Psoas muscle (tissue), 8 donors: ENCODE data around the gene LRPAP1. TPM values are rescaled to one million over a fixed set of nuclear protein-coding genes. Genes with fewer than 3 reads are reported as not detected.

Experiments used
- ATAC-seq, 4 donors: fragments of 200-7000 bp; cut with Tn5 transposase; one replicate each; pipeline ENCODE4 v1.9.1; 2020; ENCODE audit warnings: moderate library complexity in 3 of 4, mild to moderate bottlenecking in 2 of 4
- DNase-seq, 2 donors: peaks; one replicate each; pipeline ENCODE4 v3.0.0-alpha.2; 2020
- H3K27ac ChIP-seq: fragments of 200-600 bp; one replicate; pipeline ENCODE4 v1.8.0; 2022
- H3K27me3 ChIP-seq, 3 donors: fragments of 200-600 bp in 1 of 3; one replicate each; pipeline versions ENCODE4 v1.6.1 to v1.8.0; 2013 to 2022; ENCODE audit warnings: low read length in 2 of 3, mild to moderate bottlenecking in 2 of 3, moderate library complexity in 1 of 3; ENCODE audit not compliant: insufficient read depth in 3 of 3
- H3K36me3 ChIP-seq, 2 donors: fragments of 200-600 bp in 1 of 2; one replicate each; pipeline versions ENCODE4 v1.6.1 to v1.8.0; 2013 to 2022; ENCODE audit warnings: low read depth in 1 of 2, mild to moderate bottlenecking in 1 of 2, moderate library complexity in 1 of 2; ENCODE audit not compliant: insufficient read depth in 1 of 2
- H3K4me1 ChIP-seq: fragments of 200-600 bp; one replicate; pipeline ENCODE4 v1.8.0; 2022
- H3K4me3 ChIP-seq: fragments of 200-600 bp; one replicate; pipeline ENCODE4 v1.8.0; 2022; ENCODE audit warnings: mild to moderate bottlenecking
- H3K9me3 ChIP-seq: fragments of 200-600 bp; one replicate; pipeline ENCODE4 v1.8.0; 2022
- WGBS, 3 donors: extraction: QIAGEN DNeasy Blood & Tissue Kit; methylation state at CpG; one replicate each; pipeline versions ENCODE4 v1.1.6 to v1.1.7; 2013; 5-methylcytosine and 5-hydroxymethylcytosine counted together
- intact Hi-C, 2 donors: fragments of 100-400 bp; cut with DNase I; formaldehyde crosslinking; loops; one replicate each; pipeline versions ENCODE4 v1.11.0 to v1.14.2; 2022
- polyA plus RNA-seq, 3 donors: library from polyadenylated mRNA; stranded (reverse); fragments of 200-250 nt; gene quantifications; one replicate each; pipeline ENCODE4 v1.2.3, GENCODE V29; 2013
- total RNA-seq, 4 donors: library from RNA; stranded (reverse); fragmentation: NEBNext Ultra II Directional in 2 of 4; extraction: Animal tissue kit (Norgen Biotek cat#: 25700) in 2 of 4; gene quantifications; one replicate each; pipeline versions ENCODE4 v1.2.1 to v1.2.4, GENCODE V29; 2021 to 2023
- TF ChIP-seq, protein P1 (sequence below): fragments of 200-600 bp; IDR thresholded peaks from one replicate; pipeline ENCODE4 v1.8.0; 2022; ENCODE audit warnings: antibody characterized with exemption
- donor health status: healthy with polysubstance abuse.
- donor health status: DM: no; HTN: no; CAD: no; lungs with moderate emphysema.
- donor health status: Bipolar disorder and iron deficiency.
- donor health status: healthy.
- donor health status: DM: yes; HTN: yes; CAD: no.
- donor health status: DM: no; HTN: no; CAD: no.
- donor health status: DM: no; HTN: no; CAD: no.
- donor health status: DM: yes; HTN: yes; CAD: no.

Gene LRPAP1
- total and polyA plus RNA-seq, 7 donors: 73.7 to 123 (median 105) TPM

DNA sequence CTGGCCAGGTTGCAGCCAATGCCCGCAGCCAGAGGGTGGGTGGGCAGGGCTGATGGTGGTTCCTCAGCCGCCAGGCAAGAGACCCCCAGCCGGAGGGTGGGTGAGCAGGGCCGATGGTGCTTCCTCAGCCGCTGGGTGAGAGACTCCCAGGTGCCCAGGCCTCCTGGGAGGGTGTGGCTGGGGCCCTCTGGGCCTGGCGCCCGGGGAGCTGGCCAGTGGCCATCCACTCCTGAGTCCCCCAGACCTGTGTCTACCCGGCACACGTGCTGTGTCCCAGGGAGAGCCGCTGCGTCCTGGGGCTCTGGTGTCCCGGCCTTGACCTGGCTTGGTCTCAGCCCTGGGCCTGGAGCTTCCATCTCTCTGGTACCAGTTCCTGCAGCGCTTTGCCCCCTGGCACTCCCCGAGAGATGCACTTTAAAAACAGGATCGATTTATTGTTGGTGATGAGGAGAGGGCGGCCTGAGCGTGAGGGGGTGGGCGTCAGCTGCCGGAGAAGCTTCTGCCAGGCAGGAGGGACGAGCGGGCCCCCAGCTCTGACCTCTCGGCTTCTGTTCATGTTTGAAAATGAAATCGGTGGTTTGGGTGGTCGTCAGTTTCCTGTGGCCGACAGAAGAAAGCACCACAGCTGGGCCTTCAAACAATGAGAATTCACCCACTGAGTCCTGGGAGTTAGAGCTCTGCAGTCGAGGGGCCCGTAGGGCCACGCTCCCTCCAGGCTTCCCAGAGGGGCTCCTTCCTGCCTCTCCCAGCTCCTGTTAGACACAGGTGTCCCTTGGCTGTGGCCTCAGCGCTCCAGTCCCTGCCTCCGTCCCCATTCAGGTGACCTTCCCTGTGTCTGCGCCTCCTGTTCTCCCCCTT, 62.6 kb downstream of the LRPAP1 start:
- Histone ChIP-seq H3K9me3 (no peaks in the 10 kb centered on the region), H3K27ac (peak overlapping the region; percentile 57), H3K27me3 (no peaks in the 10 kb centered on the region), H3K36me3 (no peaks in the 10 kb centered on the region), H3K4me1 (peaks cover 37% of the 10 kb centered on the region), H3K4me3 (no peak overlapping the region)
- DNase-seq (peak; percentile 20 to 49), ATAC-seq (no peak)
- TF ChIP-seq, protein P1, sequence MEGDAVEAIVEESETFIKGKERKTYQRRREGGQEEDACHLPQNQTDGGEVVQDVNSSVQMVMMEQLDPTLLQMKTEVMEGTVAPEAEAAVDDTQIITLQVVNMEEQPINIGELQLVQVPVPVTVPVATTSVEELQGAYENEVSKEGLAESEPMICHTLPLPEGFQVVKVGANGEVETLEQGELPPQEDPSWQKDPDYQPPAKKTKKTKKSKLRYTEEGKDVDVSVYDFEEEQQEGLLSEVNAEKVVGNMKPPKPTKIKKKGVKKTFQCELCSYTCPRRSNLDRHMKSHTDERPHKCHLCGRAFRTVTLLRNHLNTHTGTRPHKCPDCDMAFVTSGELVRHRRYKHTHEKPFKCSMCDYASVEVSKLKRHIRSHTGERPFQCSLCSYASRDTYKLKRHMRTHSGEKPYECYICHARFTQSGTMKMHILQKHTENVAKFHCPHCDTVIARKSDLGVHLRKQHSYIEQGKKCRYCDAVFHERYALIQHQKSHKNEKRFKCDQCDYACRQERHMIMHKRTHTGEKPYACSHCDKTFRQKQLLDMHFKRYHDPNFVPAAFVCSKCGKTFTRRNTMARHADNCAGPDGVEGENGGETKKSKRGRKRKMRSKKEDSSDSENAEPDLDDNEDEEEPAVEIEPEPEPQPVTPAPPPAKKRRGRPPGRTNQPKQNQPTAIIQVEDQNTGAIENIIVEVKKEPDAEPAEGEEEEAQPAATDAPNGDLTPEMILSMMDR: no peak
- intact Hi-C loops: loop anchor here (5.0 kb wide), 2 partner anchors 52 to 127 kb away; no protein-coding TSS in a partner anchor
- 80 to 84% (median 84%) methylated on average over 28 to 31 of the region's 31 CpGs for WGBS, 3 donors

DNA sequence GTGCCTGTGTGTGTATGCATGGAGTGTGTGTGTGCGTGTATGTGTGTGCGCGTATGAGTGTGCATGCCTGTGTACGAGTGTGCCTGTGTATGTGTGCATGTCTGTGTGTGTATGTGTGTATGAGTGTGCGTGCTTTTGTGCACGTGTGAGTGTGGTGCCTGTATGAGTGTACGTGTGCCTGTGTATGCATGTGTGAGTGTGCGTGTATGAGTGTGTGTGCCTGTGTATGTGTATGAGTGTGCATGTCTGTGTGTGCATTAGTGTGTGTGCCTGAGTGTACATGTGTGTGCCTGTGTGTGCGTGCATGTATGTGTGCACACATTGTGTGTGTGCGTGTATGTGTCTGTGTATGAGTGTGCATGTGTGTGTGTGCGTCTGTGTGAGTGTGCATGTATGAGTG, 63.4 kb downstream of the LRPAP1 start:
- H3K9me3 ChIP-seq: no peaks in the 10 kb centered on the region
- intact Hi-C loops: loop anchor here (5.0 kb wide), 2 partner anchors 52 to 127 kb away; no protein-coding TSS in a partner anchor
- no peak overlapping the region for H3K4me3 ChIP-seq
- H3K4me1 ChIP-seq: peaks cover 40% of the 10 kb centered on the region
- TF ChIP-seq, protein P1: no peak
- no peak for ATAC-seq
- no peak overlapping the region for H3K27ac ChIP-seq
- H3K36me3 ChIP-seq: no peaks in the 10 kb centered on the region
- no peak for DNase-seq
- H3K27me3 ChIP-seq: no peaks in the 10 kb centered on the region
- 91 to 98% (median 96%) methylated on average over 11 of the region's 11 CpGs for WGBS, 3 donors

DNA sequence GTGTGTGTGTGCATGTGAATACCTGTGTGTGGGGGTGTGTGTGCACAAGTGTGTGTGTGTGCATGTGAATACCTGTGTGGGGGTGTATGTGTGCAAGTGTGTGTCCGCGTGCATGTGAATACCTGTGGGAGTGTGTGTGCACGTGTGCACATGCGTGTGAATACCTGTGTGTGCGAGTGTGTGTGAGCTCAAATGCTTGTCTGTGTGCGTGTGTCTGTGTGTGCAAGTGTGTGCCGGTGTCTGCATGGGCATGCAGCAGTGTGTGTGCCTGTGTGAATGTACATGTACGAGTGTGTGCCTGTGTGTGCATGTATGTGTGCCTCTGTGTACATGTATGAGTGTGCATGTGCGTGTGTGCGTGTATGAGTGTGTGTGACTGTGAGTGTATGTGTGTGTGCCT, 64.1 kb downstream of the LRPAP1 start:
- Histone ChIP-seq H3K9me3 (no peaks in the 10 kb centered on the region), H3K27ac (no peak overlapping the region), H3K27me3 (no peaks in the 10 kb centered on the region), H3K4me1 (peaks cover 36% of the 10 kb centered on the region), H3K36me3 (no peaks in the 10 kb centered on the region), H3K4me3 (no peak overlapping the region)
- DNase-seq: peak; percentile 2 to 27
- intact Hi-C loops: loop anchor here (5.0 kb wide), 2 partner anchors 51 to 126 kb away; no protein-coding TSS in a partner anchor
- WGBS, 3 donors: 93 to 100% (median 97%) methylated on average over 10 of the region's 10 CpGs
- TF ChIP-seq, protein P1: no peak
- ATAC-seq: no peak

DNA sequence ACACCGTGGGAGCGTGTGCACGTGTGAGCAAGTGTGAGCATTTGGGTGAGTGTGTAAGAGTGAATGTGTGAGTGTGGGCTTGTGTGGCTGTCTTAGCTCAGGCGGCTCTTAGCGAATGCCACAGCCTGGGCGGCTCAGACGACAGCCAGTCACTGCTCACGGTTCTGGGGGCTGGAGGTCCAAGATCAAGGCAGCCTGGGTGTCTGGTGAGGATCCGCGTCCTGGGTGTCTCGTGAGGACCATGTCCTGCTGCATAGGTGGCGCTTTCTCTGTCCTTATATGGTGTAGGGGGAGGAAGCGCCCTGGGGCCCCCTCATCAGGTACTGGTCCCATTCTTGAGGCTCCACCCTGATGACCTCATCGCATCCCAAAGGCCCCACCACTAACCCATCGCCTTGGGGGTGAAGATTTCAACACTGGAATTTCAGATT, 64.6 kb downstream of the LRPAP1 start:
- ATAC-seq (no peak), DNase-seq (peak; percentile 8 to 51)
- Histone ChIP-seq H3K9me3 (no peaks in the 10 kb centered on the region), H3K27me3 (no peaks in the 10 kb centered on the region), H3K27ac (peak overlapping the region; percentile 91), H3K4me1 (peaks cover 33% of the 10 kb centered on the region), H3K36me3 (no peaks in the 10 kb centered on the region), H3K4me3 (no peak overlapping the region)
- TF ChIP-seq, protein P1: no peak
- intact Hi-C loops: loop anchor here (5.0 kb wide), 2 partner anchors 50 to 125 kb away; no protein-coding TSS in a partner anchor
- WGBS, 3 donors: 80 to 85% (median 81%) methylated on average over 14 to 15 of the region's 15 CpGs
